HG02759 (cell line): ENCODE measurements around the gene EFCAB6.
A peak's percentile ranks its signal among the peaks of the same experiment; 100 is the strongest.

Source experiments
- ATAC-seq: cut with Tn5 transposase; IDR thresholded peaks from one replicate; pipeline ENCODE4 v1.9.1; 2021; ENCODE audit warnings: mild to moderate bottlenecking, moderate library complexity; ENCODE audit not compliant: unreplicated experiment

EFCAB6 gene

GRCh38 chr22:43817402-43817801, 5.3 kb upstream of the EFCAB6 start:
- no peak for ATAC-seq

GRCh38 chr22:43814264-43814663, 2.2 kb upstream of the EFCAB6 start:
- ATAC-seq, result no peak

- no peak for ATAC-seq
These were observed 785 bp upstream of the EFCAB6 start for GRCh38 chr22:43812890-43813289.

- ATAC-seq, result peak; percentile 25
These were observed 342 bp downstream of the EFCAB6 start for GRCh38 chr22:43811777-43812148.

GRCh38 chr22:43802897-43803495, 9.1 kb downstream of the EFCAB6 start:
- no peak for ATAC-seq

GRCh38 chr22:43800970-43801369, 11.1 kb downstream of the EFCAB6 start:
- ATAC-seq, result no peak

- ATAC-seq, result peak; percentile 55
These were observed 13.6 kb downstream of the EFCAB6 start for GRCh38 chr22:43798492-43798891.

- ATAC-seq, result no peak
These were observed 15.5 kb downstream of the EFCAB6 start for GRCh38 chr22:43796567-43796966.

- ATAC-seq, result no peak
These were observed 16.8 kb downstream of the EFCAB6 start for GRCh38 chr22:43795320-43795719.

GRCh38 chr22:43792905-43793304, 19.2 kb downstream of the EFCAB6 start:
- no peak for ATAC-seq

- no peak for ATAC-seq
These were observed 22.7 kb downstream of the EFCAB6 start for GRCh38 chr22:43789452-43789851.

GRCh38 chr22:43783777-43784176, 28.3 kb downstream of the EFCAB6 start:
- no peak for ATAC-seq

GRCh38 chr22:43782448-43782847, 29.7 kb downstream of the EFCAB6 start:
- no peak for ATAC-seq

GRCh38 chr22:43777286-43777685, 34.8 kb downstream of the EFCAB6 start:
- ATAC-seq, result no peak

- ATAC-seq, result no peak
These were observed 35.9 kb downstream of the EFCAB6 start for GRCh38 chr22:43776081-43776670.

- ATAC-seq, result no peak
These were observed 37.7 kb downstream of the EFCAB6 start for GRCh38 chr22:43774318-43774915.

GRCh38 chr22:43772831-43773230, 39.3 kb downstream of the EFCAB6 start:
- no peak for ATAC-seq

- ATAC-seq, result no peak
These were observed 56.7 kb downstream of the EFCAB6 start for GRCh38 chr22:43755452-43755851.

- no peak for ATAC-seq
These were observed 57.1 kb downstream of the EFCAB6 start for GRCh38 chr22:43755011-43755410.

GRCh38 chr22:43754176-43754575, 57.9 kb downstream of the EFCAB6 start:
- no peak for ATAC-seq

GRCh38 chr22:43753688-43754087, 58.4 kb downstream of the EFCAB6 start:
- no peak for ATAC-seq

GRCh38 chr22:43750751-43751150, 61.4 kb downstream of the EFCAB6 start:
- ATAC-seq, result no peak

- no peak for ATAC-seq
These were observed 62.6 kb downstream of the EFCAB6 start for GRCh38 chr22:43749473-43749872.
